ENCODE results near the gene CYFIP1.
"Not testable (repeated sequence)": the region's sequence is repeated elsewhere in the genome, so short reads cannot be mapped to it uniquely, and the experiment has no call there.

Gene CYFIP1

DNA sequence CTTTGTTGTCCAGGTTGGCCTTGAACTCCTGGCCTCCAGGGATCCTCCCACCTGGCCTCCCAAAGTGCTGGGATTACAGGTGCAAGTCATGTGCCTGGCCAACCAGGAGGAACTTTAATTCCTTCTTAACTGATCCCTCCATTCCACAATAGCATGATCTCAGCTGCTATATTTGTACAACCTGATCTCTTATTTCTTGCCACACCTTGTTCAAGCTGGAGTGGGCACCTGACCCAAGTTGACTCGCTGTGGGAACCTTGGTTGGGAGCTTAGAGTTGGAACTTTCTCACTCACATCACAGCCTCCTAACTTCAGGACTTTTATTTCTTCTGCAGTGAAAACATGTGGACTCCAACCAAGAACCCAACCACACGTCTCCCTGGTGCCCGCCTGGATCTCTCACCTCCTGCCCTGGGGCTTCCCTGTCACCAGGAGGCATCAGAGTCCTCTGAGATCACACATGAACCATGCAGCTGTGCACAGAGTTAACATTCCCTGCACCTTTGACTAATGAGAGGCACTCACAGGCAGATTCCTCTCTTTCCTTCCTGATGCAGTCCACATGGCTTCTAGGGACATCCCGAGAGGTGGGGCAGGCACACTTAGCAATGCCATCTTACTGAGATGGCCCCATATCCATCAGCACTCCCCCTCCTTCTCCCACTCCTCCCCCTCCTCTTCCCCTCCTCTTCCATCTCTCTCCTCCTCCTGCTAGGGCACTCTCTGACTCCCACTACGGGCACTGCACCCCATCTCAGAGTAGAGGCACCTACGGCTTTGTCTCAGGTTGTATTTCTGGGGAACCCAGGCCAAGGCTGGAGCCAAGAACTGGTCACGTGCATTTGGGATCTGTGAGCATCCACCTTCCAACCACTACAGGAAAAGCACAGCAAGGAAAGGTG is 9.7 kb upstream of the CYFIP1 start:
- Histone ChIP-seq H3K27ac (ENCODE audit: insufficient read depth, low read length, poor library complexity, severe bottlenecking) (no peak overlapping the region), H3K9me3 (ENCODE audit: control insufficient read depth, low read length) (no peaks in the 10 kb centered on the region), H3K36me3 (ENCODE audit: control insufficient read depth, insufficient read depth, low read length) (no peaks in the 10 kb centered on the region), H3K4me1 (ENCODE audit: control insufficient read depth, insufficient read depth, low read length, poor library complexity, severe bottlenecking) (no peaks in the 10 kb centered on the region), H3K27me3 (replicated peaks; ENCODE audit: control insufficient read depth, insufficient read depth, low read length, poor library complexity, severe bottlenecking) (no peaks in the 10 kb centered on the region), H3K4me3 (ENCODE audit: insufficient read depth, low read depth, low read length, poor library complexity, severe bottlenecking) (no peak overlapping the region)
- DNase-seq, result no peak

DNA sequence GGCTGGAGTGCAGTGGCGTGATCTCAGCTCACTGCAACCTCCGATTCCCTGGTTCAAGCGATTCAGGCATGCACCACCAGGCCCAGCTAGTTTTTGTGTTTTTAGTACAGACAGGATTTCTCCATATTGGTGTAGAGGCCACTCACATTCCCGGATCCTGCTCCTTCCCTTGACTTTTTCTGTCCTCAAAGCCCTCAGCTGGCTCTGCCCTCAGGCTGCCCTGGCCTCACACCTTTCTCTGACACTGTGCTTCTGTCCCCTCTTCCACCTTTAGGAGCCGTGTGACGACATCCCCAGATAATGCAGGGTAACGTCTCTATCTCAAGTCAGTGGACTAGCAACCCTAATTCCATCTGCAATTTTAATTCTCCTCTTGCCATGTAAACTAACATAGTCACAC is 8.6 kb upstream of the CYFIP1 start:
- no peak for DNase-seq
- H3K36me3 ChIP-seq (ENCODE audit: control insufficient read depth, insufficient read depth, low read length), result no peaks in the 10 kb centered on the region
- no peaks in the 10 kb centered on the region for H3K27me3 ChIP-seq (replicated peaks; ENCODE audit: control insufficient read depth, insufficient read depth, low read length, poor library complexity, severe bottlenecking)
- H3K9me3 ChIP-seq (ENCODE audit: control insufficient read depth, low read length), result no peaks in the 10 kb centered on the region
- no peak overlapping the region for H3K4me3 ChIP-seq (ENCODE audit: insufficient read depth, low read depth, low read length, poor library complexity, severe bottlenecking)
- H3K4me1 ChIP-seq (ENCODE audit: control insufficient read depth, insufficient read depth, low read length, poor library complexity, severe bottlenecking), result no peaks in the 10 kb centered on the region
- H3K27ac ChIP-seq (ENCODE audit: insufficient read depth, low read length, poor library complexity, severe bottlenecking), result no peak overlapping the region

DNA sequence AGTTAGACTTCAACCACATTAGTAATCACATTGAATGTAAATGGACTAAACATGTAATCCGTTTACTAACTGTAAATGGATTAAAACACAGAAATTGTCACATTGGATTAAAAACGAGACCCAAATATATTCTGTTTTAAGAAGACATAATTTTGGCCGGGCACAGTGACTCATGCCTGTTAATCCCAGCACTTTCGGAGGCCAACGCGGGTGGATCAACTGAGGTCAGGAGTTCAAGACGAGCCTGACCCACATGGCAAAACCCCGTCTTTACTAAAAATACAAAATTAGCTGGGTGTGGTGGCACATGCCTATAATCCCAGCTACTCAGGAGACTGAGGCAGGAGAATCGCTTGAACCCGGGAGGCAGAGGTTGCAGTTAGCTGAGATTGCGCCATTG is 1.8 kb upstream of the CYFIP1 start:
- H3K4me3 ChIP-seq (ENCODE audit: insufficient read depth, low read depth, low read length, poor library complexity, severe bottlenecking); H3K27ac ChIP-seq (ENCODE audit: insufficient read depth, low read length, poor library complexity, severe bottlenecking); H3K36me3 ChIP-seq (ENCODE audit: control insufficient read depth, insufficient read depth, low read length); H3K4me1 ChIP-seq (ENCODE audit: control insufficient read depth, insufficient read depth, low read length, poor library complexity, severe bottlenecking); H3K9me3 ChIP-seq (ENCODE audit: control insufficient read depth, low read length); DNase-seq; H3K27me3 ChIP-seq (replicated peaks; ENCODE audit: control insufficient read depth, insufficient read depth, low read length, poor library complexity, severe bottlenecking): not testable (repeated sequence)

DNA sequence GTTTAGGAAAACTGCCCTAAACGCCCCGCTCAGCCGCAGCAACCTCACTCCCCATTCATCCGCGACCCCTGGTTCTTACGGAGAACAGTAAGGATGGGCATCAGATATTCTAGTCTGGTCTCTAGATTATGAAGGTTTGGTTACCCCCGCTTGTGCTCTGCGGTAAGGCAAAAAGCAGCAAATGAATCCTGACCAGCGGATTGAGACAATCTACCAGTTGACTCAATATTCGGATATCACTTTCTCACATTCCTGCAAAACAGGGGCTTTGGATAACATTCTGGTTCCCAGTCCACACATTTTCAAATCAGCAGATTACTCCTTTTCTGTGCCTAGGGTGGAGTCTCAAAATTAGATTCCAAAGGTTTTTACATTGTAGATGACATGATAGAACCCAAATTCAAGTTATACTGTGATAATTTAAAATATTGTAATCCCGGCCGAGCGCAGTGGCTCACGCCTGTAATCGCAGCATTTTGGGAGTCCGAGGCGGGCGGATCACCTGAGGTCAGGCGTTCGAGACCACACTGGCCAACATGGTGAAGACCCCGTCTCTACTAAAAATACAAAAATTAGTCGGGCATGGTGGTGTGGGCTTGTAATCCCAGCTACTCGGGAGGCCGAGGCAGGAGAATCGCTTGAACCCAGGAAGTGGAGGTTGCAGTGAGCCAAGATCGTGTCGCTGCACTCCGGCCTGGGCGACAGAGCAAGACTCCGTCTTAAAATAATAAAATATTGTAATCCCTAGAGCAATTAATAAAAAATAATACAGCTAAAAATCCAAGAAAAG is 1.1 kb upstream of the CYFIP1 start:
- Histone ChIP-seq H3K9me3 (ENCODE audit: control insufficient read depth, low read length) (no peaks in the 10 kb centered on the region), H3K27ac (ENCODE audit: insufficient read depth, low read length, poor library complexity, severe bottlenecking) (no peak overlapping the region), H3K4me3 (ENCODE audit: insufficient read depth, low read depth, low read length, poor library complexity, severe bottlenecking) (peak overlapping the region; percentile 90), H3K27me3 (replicated peaks; ENCODE audit: control insufficient read depth, insufficient read depth, low read length, poor library complexity, severe bottlenecking) (no peaks in the 10 kb centered on the region), H3K4me1 (ENCODE audit: control insufficient read depth, insufficient read depth, low read length, poor library complexity, severe bottlenecking) (no peaks in the 10 kb centered on the region), H3K36me3 (ENCODE audit: control insufficient read depth, insufficient read depth, low read length) (no peaks in the 10 kb centered on the region)
- no peak for DNase-seq

DNA sequence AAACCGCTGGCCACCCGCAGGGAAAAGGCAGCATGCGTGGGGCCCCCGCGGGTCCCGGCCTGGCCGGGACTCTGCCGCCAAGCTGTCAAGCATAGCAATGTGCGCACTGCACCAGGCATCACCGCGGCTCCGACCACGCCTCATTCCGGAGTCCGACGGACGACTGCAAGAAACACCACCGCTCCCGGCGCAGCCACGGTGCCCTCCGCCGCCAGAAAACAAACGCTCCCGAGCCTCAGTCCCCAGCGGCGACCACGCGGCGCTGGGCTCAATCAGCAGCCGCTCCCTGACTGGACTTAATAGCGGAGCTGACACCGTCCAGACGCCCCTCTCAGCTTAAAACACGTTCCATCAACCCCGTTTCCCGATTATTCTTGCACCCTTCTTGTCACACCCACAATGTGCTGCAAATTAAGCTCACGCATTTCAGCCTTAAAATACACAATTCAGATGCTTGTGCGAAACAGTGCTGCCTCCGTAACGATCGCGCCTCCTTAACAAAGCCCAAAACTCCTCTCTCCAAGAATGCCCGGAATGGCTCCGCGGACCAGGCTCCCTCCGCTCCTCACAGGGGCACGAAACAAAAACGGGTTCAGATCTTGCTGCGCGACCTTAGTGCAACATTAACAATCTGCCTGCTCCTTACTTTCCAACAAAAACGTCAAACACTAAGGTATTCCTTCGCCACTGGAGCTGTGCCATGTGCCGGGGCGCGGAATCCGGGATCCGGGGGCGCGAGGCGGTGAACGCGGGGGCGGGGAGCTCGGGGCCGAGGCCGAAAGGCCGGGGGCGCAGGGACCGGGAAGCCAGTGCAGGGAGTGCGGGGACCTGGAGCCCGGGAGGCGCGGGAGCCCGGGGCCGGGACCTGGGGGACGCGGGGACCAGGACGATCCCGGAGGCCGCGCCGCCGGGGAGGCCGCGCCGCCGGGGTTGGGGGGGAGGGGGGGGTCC is 655 bp downstream of the CYFIP1 start:
- H3K4me3 ChIP-seq (ENCODE audit: insufficient read depth, low read depth, low read length, poor library complexity, severe bottlenecking), result peak overlapping the region; percentile 90
- no peaks in the 10 kb centered on the region for H3K9me3 ChIP-seq (ENCODE audit: control insufficient read depth, low read length)
- no peaks in the 10 kb centered on the region for H3K36me3 ChIP-seq (ENCODE audit: control insufficient read depth, insufficient read depth, low read length)
- H3K27ac ChIP-seq (ENCODE audit: insufficient read depth, low read length, poor library complexity, severe bottlenecking), result no peak overlapping the region
- H3K4me1 ChIP-seq (ENCODE audit: control insufficient read depth, insufficient read depth, low read length, poor library complexity, severe bottlenecking), result no peaks in the 10 kb centered on the region
- no peak for DNase-seq
- H3K27me3 ChIP-seq (replicated peaks; ENCODE audit: control insufficient read depth, insufficient read depth, low read length, poor library complexity, severe bottlenecking), result no peaks in the 10 kb centered on the region

DNA sequence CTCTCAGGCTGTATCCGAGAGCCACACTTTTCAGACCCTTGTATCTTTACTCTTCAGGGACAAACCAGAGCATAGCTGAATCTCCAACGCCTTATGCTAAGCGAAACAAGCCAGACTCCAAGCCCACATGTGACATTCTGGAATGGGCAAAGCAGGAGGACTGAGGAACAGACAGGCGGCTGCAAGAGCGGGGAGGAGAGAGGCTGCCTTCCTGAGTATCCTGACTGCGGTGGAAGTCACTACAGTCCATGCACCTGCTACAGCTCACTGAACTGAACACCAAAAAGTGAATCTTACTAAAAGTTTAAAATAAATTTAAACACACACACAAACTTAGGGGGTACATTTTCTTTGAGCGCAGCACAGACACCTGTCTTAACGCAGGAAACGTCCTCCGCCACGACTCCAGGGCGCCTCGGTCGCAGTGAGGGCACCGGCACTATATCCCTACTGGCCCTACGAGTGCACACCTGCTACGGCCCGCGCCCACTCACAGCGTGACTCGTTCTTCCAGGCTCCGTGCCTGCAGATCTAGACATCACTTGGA is 1.4 kb downstream of the CYFIP1 start:
- Histone ChIP-seq H3K27ac (ENCODE audit: insufficient read depth, low read length, poor library complexity, severe bottlenecking) (no peak overlapping the region), H3K4me3 (ENCODE audit: insufficient read depth, low read depth, low read length, poor library complexity, severe bottlenecking) (peak overlapping the region; percentile 90), H3K9me3 (ENCODE audit: control insufficient read depth, low read length) (no peaks in the 10 kb centered on the region), H3K27me3 (replicated peaks; ENCODE audit: control insufficient read depth, insufficient read depth, low read length, poor library complexity, severe bottlenecking) (no peaks in the 10 kb centered on the region), H3K4me1 (ENCODE audit: control insufficient read depth, insufficient read depth, low read length, poor library complexity, severe bottlenecking) (no peaks in the 10 kb centered on the region), H3K36me3 (ENCODE audit: control insufficient read depth, insufficient read depth, low read length) (no peaks in the 10 kb centered on the region)
- DNase-seq, result no peak

DNA sequence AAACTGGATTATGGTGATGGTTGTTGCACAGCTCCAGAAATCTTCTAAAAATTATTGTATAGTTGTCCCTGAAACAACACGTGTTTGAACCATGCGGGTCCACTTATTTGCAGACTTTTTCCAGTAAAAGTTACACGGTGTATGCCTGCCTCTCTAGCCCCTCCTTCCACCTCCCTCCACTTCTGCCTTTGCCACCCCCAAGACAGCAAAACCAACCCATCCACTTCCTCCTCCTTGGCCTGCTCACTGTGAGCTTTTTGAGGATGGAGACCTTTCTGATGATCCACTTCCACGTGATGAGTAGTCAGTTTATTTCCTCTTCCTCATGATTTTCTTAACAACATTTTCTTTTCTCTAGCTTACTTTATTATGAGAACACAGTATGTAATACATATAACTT is 5.4 kb downstream of the CYFIP1 start:
- Histone ChIP-seq H3K4me1 (ENCODE audit: control insufficient read depth, insufficient read depth, low read length, poor library complexity, severe bottlenecking) (no peaks in the 10 kb centered on the region), H3K4me3 (ENCODE audit: insufficient read depth, low read depth, low read length, poor library complexity, severe bottlenecking) (no peak overlapping the region), H3K27me3 (replicated peaks; ENCODE audit: control insufficient read depth, insufficient read depth, low read length, poor library complexity, severe bottlenecking) (no peaks in the 10 kb centered on the region), H3K27ac (ENCODE audit: insufficient read depth, low read length, poor library complexity, severe bottlenecking) (no peak overlapping the region), H3K9me3 (ENCODE audit: control insufficient read depth, low read length) (no peaks in the 10 kb centered on the region), H3K36me3 (ENCODE audit: control insufficient read depth, insufficient read depth, low read length) (no peaks in the 10 kb centered on the region)
- no peak for DNase-seq

DNA sequence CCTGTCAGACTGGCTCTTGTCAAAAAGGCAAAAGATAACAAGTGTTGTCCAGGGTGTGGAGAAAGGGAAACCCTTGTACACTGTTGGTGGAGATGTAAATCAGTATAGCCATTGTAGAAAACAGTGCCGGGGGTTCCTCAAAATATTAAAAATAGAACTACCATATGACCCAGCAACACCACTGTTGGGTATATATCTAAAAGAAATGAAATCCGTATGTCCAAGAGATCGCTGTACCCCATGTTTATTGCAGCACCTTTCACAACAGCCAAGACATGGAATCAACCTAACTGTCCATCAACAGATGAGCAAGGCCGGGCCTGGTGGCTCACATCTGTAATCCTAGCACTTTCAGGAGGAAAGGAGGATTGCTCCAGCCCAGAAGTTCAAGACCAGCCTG is 6.2 kb downstream of the CYFIP1 start:
- Histone ChIP-seq H3K4me1 (ENCODE audit: control insufficient read depth, insufficient read depth, low read length, poor library complexity, severe bottlenecking) (no peaks in the 10 kb centered on the region), H3K9me3 (ENCODE audit: control insufficient read depth, low read length) (no peaks in the 10 kb centered on the region), H3K4me3 (ENCODE audit: insufficient read depth, low read depth, low read length, poor library complexity, severe bottlenecking) (no peak overlapping the region), H3K27ac (ENCODE audit: insufficient read depth, low read length, poor library complexity, severe bottlenecking) (no peak overlapping the region), H3K27me3 (replicated peaks; ENCODE audit: control insufficient read depth, insufficient read depth, low read length, poor library complexity, severe bottlenecking) (no peaks in the 10 kb centered on the region), H3K36me3 (ENCODE audit: control insufficient read depth, insufficient read depth, low read length) (no peaks in the 10 kb centered on the region)
- no peak for DNase-seq

DNA sequence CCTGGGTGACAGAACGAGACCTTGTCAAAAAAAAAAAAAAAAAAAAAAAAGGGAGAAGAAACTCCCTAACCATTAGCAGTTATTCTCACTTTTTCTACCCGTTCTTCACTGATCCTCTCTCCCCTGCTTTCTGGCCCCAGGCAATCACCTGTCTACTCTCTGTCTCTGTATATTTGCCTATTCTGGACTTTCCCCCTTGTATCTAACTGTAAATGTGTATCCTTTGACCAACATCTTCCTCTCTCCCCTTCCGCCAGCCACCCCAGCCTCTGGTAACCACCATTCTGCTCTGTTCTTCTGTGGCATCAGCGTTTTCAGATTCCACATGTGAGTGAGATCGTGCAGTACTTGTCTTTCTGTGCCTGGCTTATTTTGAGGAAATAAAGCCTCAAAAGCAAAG is 6.9 kb downstream of the CYFIP1 start:
- DNase-seq, result no peak
- no peaks in the 10 kb centered on the region for H3K4me1 ChIP-seq (ENCODE audit: control insufficient read depth, insufficient read depth, low read length, poor library complexity, severe bottlenecking)

More for the DNA sequence above, 6.9 kb downstream of the CYFIP1 start:
- Histone ChIP-seq H3K36me3 (ENCODE audit: control insufficient read depth, insufficient read depth, low read length) (no peaks in the 10 kb centered on the region), H3K9me3 (ENCODE audit: control insufficient read depth, low read length) (no peaks in the 10 kb centered on the region), H3K27me3 (replicated peaks; ENCODE audit: control insufficient read depth, insufficient read depth, low read length, poor library complexity, severe bottlenecking) (no peaks in the 10 kb centered on the region), H3K4me3 (ENCODE audit: insufficient read depth, low read depth, low read length, poor library complexity, severe bottlenecking) (no peak overlapping the region), H3K27ac (ENCODE audit: insufficient read depth, low read length, poor library complexity, severe bottlenecking) (no peak overlapping the region)
